SJSA1 (cell line): ENCODE measurements around the gene FHIT. TPM values are rescaled to one million over a fixed set of nuclear protein-coding genes. Genes with fewer than 3 reads are reported as not detected.
A peak's percentile ranks its signal among the peaks of the same experiment; 100 is the strongest.

Source experiments
- DNase-seq, 2 experiments: peaks; one replicate each; pipeline ENCODE4 v3.0.0-alpha.2; 2015 to 2020; ENCODE audit warnings: low spot score in 2 of 2, low read depth in 1 of 2
- H3K27ac ChIP-seq: fragments of 250-450 bp; sonication (Bioruptor Pico); 2 replicates; pipeline ENCODE4 v1.5.1; 2020; ENCODE audit warnings: mild to moderate bottlenecking, moderate library complexity
- H3K27me3 ChIP-seq: fragments of 250-450 bp; sonication (Bioruptor Pico); replicated peaks from 2 replicates; pipeline ENCODE4 v1.5.1; 2020; ENCODE audit warnings: mild to moderate bottlenecking, moderate library complexity
- H3K36me3 ChIP-seq: fragments of 250-450 bp; sonication (Bioruptor Pico); 2 replicates; pipeline ENCODE4 v1.5.1; 2020; ENCODE audit warnings: mild to moderate bottlenecking
- H3K4me1 ChIP-seq: fragments of 250-450 bp; sonication (Bioruptor Pico); replicated peaks from 2 replicates; pipeline ENCODE4 v1.6.1; 2021; ENCODE audit warnings: mild to moderate bottlenecking
- H3K4me3 ChIP-seq: fragments of 250-450 bp; sonication (Bioruptor Pico); 2 replicates; pipeline ENCODE4 v1.5.1; 2020; ENCODE audit warnings: mild to moderate bottlenecking
- H3K9me3 ChIP-seq: fragments of 250-450 bp; sonication (Bioruptor Pico); replicated peaks from 2 replicates; pipeline ENCODE4 v1.5.1; 2020; ENCODE audit warnings: mild to moderate bottlenecking
- total RNA-seq: library from RNA; depleted of rRNA; stranded (reverse); fragments of >200 nt; shearing (Covaris generic); gene quantifications from 2 replicates; pipeline ENCODE4 v1.2.3, GENCODE V29; 2014

Gene FHIT
- total RNA-seq, 1 experiment from 2014 or later = not detected

- Histone ChIP-seq H3K36me3 (no peaks in the 10 kb centered on the region), H3K27ac (no peak overlapping the region), H3K4me1 (peaks cover 18% of the 10 kb centered on the region), H3K9me3 (no peaks in the 10 kb centered on the region), H3K4me3 (no peak overlapping the region), H3K27me3 (no peaks in the 10 kb centered on the region)
- no peak for DNase-seq
Observed at GRCh38 chr3:59766200-59766872, 1484.9 kb downstream of the FHIT start.

- Histone ChIP-seq H3K4me3 (no peak overlapping the region), H3K27me3 (no peaks in the 10 kb centered on the region), H3K4me1 (peaks cover 25% of the 10 kb centered on the region), H3K36me3 (no peaks in the 10 kb centered on the region), H3K27ac (no peak overlapping the region), H3K9me3 (no peaks in the 10 kb centered on the region)
- DNase-seq = no peak
Observed at GRCh38 chr3:59764171-59764570, 1487.1 kb downstream of the FHIT start.

DNA sequence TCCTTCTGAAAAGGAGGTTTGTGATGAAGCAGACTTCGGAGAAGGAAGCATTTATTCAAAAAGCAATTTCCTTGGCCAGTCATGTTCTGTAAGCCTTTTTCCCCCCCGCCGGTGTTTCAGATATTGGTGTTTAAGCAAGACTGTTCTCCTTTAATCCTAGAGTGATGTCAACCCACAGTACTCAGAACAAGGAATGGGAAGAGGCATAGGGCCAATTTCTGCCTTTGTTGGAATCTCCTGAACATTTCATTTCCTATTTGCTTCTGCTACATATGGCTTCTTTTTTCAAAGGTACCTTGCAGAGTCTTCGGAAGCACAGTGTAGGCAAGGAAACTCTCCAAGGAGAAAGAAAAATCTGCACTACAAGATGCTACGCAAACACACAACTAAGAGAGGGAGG lies 1488.3 kb downstream of the FHIT start:
- Histone ChIP-seq H3K27ac (no peak overlapping the region), H3K27me3 (no peaks in the 10 kb centered on the region), H3K4me1 (peaks cover 36% of the 10 kb centered on the region), H3K36me3 (no peaks in the 10 kb centered on the region), H3K9me3 (no peaks in the 10 kb centered on the region), H3K4me3 (no peak overlapping the region)
- no peak for DNase-seq

DNA sequence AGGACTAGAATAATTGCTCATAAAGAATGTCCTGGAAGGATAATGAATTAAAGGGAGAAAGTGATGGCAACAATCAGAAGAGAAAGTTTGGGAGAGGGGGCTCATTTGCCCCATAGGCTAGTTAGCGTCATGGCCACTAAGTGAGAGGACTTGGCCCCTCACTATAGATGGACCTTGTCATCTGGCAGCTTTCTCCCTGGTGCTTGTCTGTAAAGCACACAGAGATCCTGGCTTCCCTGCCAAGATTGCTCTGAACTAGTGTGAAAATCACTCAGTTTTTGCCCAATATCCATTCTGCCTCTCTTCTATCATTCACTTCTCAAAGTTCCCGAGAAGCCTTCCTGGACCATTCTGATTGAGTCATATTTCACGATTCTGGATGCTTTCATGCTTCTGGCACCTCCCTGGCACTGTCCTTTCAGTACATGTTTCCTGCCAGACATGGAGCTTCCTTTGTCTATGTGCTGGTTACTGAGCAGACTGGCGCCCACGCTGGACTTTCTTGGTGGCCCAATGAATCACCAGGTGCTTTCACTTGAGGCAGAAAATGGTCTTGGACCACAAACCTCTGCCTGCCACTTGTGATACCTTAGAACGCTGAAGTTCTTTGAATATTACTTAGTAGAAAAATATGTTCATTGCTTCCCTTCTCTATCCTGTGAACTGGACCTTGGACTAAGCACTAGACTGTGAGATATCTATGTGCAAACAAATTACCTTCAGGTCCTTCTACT lies 1491.8 kb downstream of the FHIT start:
- Histone ChIP-seq H3K9me3 (no peaks in the 10 kb centered on the region), H3K27me3 (no peaks in the 10 kb centered on the region), H3K4me3 (no peak overlapping the region), H3K27ac (peak overlapping the region; percentile 32), H3K36me3 (no peaks in the 10 kb centered on the region), H3K4me1 (peaks cover 36% of the 10 kb centered on the region)
- DNase-seq = peak; percentile 64 to 74

GRCh38 chr3:59758672-59759071 lies 1492.6 kb downstream of the FHIT start:
- DNase-seq = no peak
- H3K4me3 ChIP-seq = no peak overlapping the region
- no peaks in the 10 kb centered on the region for H3K9me3 ChIP-seq
- no peak overlapping the region; the same call in 1 of the 2 replicates for H3K27ac ChIP-seq
- H3K36me3 ChIP-seq = no peaks in the 10 kb centered on the region
- no peaks in the 10 kb centered on the region for H3K27me3 ChIP-seq
- peaks cover 41% of the 10 kb centered on the region for H3K4me1 ChIP-seq

GRCh38 chr3:59756934-59757333 lies 1494.3 kb downstream of the FHIT start:
- Histone ChIP-seq H3K4me3 (no peak overlapping the region), H3K4me1 (peaks cover 31% of the 10 kb centered on the region), H3K36me3 (no peaks in the 10 kb centered on the region), H3K27ac (no peak overlapping the region), H3K9me3 (no peaks in the 10 kb centered on the region), H3K27me3 (no peaks in the 10 kb centered on the region)
- DNase-seq = no peak

DNA sequence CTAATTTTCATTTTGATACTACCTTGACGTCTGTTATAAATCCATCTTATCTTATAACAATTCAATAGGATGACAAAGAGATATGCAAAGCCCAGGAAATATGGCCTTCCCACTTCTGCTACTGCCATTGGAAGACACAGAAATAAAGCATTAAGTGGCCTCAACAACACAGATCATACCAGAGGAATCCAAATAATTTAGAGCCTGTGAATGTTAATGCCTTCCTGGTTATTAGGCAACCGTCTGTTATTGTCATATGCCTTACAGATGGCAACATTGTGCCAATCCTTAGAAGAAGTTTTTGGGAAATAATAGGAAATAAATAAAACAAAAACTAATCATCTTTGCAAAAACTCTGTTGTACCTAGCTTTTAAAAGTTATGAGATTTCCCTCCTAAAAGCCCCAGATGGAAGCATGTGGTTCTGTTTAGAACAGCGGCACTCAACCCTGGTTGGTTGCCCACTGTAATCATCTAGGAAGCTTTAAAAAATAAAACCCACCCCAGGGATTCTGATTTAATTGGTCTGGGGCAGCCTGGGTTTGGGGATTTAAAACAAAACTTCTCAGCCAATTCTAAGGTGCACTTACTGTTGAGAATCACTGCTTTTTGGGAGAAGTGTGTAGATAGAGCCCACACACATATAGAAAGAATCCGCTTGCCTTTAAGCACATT lies 1496.7 kb downstream of the FHIT start:
- no peaks in the 10 kb centered on the region for H3K36me3 ChIP-seq
- H3K27ac ChIP-seq = no peak overlapping the region
- no peaks in the 10 kb centered on the region for H3K27me3 ChIP-seq
- no peaks in the 10 kb centered on the region for H3K9me3 ChIP-seq
- peaks cover 36% of the 10 kb centered on the region for H3K4me1 ChIP-seq
- H3K4me3 ChIP-seq = no peak overlapping the region
- no peak for DNase-seq

GRCh38 chr3:59753808-59754450 lies 1497.3 kb downstream of the FHIT start:
- no peak overlapping the region for H3K27ac ChIP-seq
- no peaks in the 10 kb centered on the region for H3K27me3 ChIP-seq
- H3K4me3 ChIP-seq = no peak overlapping the region
- DNase-seq = no peak
- no peaks in the 10 kb centered on the region for H3K36me3 ChIP-seq
- no peaks in the 10 kb centered on the region for H3K9me3 ChIP-seq
- H3K4me1 ChIP-seq = peaks cover 36% of the 10 kb centered on the region

GRCh38 chr3:59752925-59753324 lies 1498.3 kb downstream of the FHIT start:
- H3K4me3 ChIP-seq = no peak overlapping the region
- no peaks in the 10 kb centered on the region for H3K36me3 ChIP-seq
- H3K27ac ChIP-seq = no peak overlapping the region
- H3K27me3 ChIP-seq = no peaks in the 10 kb centered on the region
- H3K9me3 ChIP-seq = no peaks in the 10 kb centered on the region
- DNase-seq = no peak
- H3K4me1 ChIP-seq = peaks cover 37% of the 10 kb centered on the region

DNA sequence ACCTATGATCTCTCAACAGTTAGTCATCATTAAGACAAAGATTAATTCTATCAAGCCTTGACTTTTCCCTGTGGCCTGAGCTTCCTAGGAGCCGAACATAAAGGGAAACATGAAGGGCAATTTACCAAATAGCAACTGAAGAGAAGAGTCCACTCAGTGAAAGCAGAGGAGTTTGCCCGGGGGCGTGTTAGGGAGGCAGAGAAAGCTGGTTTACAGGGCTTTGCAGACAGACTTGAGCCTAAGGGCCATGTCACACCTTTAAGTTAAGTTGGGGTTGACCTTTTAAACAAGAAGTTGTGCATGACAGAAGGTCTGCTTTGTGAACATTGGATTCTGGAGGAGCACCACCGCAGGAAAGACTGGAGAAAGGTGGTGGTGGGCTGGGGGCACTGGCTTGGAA lies 1499.6 kb downstream of the FHIT start:
- DNase-seq = no peak
- peaks cover 37% of the 10 kb centered on the region for H3K4me1 ChIP-seq
- H3K27ac ChIP-seq = no peak overlapping the region
- H3K27me3 ChIP-seq = no peaks in the 10 kb centered on the region
- H3K9me3 ChIP-seq = no peaks in the 10 kb centered on the region
- H3K36me3 ChIP-seq = no peaks in the 10 kb centered on the region
- no peak overlapping the region for H3K4me3 ChIP-seq

DNA sequence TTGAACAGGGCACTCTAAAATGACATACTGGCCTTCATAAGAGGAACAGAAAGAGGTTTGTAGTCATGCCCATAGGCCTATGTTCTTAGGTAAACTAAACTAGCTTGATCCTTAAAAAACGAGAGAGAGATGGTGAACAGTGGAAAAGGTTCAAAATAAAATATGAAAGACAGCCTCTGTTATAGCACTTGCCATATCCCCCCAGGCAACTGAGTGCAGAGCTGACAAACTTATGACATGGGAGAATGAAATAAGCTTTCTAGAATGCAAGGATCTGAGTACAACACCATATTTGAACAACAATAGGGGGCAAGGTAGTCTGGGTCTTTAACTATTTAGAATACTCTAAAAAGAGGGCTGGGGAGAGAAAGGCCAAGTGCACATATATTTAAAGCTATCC lies 1500.9 kb downstream of the FHIT start:
- no peak for DNase-seq
- no peaks in the 10 kb centered on the region for H3K9me3 ChIP-seq
- no peak overlapping the region for H3K4me3 ChIP-seq
- no peaks in the 10 kb centered on the region for H3K27me3 ChIP-seq
- peak overlapping the region; percentile 71 for H3K27ac ChIP-seq
- peaks cover 37% of the 10 kb centered on the region for H3K4me1 ChIP-seq
- H3K36me3 ChIP-seq = no peaks in the 10 kb centered on the region

- DNase-seq = peak; percentile 64 to 70
- no peaks in the 10 kb centered on the region for H3K27me3 ChIP-seq
- no peaks in the 10 kb centered on the region for H3K9me3 ChIP-seq
- H3K36me3 ChIP-seq = no peaks in the 10 kb centered on the region
- no peak overlapping the region for H3K4me3 ChIP-seq
- H3K4me1 ChIP-seq = peaks cover 35% of the 10 kb centered on the region
- H3K27ac ChIP-seq = peak overlapping the region; percentile 71
Observed at GRCh38 chr3:59749291-59749690, 1502.0 kb downstream of the FHIT start.

GRCh38 chr3:59746585-59746984 lies 1504.7 kb downstream of the FHIT start:
- no peaks in the 10 kb centered on the region for H3K36me3 ChIP-seq
- peaks cover 32% of the 10 kb centered on the region for H3K4me1 ChIP-seq
- no peak overlapping the region for H3K4me3 ChIP-seq
- H3K27me3 ChIP-seq = no peaks in the 10 kb centered on the region
- H3K9me3 ChIP-seq = no peaks in the 10 kb centered on the region
- no peak for DNase-seq
- no peak overlapping the region for H3K27ac ChIP-seq

DNA sequence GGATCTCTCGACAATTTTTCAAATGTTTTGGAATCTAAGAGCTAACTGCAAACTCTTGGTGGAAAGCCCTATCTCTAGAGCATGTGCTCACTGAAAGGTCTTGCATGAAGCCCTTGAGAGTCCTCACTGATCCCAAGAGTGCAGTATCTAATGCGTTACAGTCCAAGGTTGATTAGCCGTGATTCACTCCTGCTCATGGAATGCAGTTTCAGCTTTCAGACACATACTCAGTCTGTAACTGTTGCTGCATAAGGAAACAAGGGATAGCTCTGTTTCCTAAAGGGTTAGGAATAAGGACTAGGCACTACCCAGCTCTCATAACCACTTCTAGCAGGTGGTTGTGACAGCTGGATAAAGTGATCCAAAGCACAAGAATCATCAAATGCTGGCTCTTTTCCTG lies 1514.0 kb downstream of the FHIT start:
- no peaks in the 10 kb centered on the region for H3K36me3 ChIP-seq
- no peak overlapping the region for H3K4me3 ChIP-seq
- DNase-seq = no peak
- H3K27ac ChIP-seq = no peak overlapping the region
- H3K4me1 ChIP-seq = no peaks in the 10 kb centered on the region
- H3K27me3 ChIP-seq = no peaks in the 10 kb centered on the region
- no peaks in the 10 kb centered on the region for H3K9me3 ChIP-seq
